ENCODE data around the gene AKR1E2.

DNA sequence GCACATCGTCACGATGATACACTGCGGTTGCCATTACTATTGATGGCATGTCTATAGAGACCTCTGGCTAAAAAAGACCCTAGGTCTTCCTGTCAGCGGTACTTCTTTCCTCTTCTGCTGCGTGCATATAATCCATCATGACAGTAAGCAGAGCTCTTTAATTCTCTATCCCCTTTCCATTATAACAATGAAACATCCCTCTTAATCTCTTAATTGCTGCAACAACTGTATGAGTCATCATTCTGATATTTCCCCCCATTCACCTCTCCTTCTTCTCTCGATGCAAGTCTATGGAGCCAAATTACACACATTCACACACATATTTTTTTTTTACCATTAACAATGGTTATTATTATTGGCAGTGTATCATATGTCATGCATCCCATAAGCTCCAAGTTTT, 45.2 kb upstream of the AKR1E2 start:
- TF ChIP-seq CTCF (conservative IDR thresholded peaks at IDR 0.05) (no peak), ZFX (IDR thresholded peaks at IDR 0.05) (no peak)

Data from C4-2B (cell line).